Stomach smooth muscle (tissue), 2 donors: ENCODE results near the gene SLC16A12.

Source experiments
- H3K27ac ChIP-seq: one replicate; pipeline ENCODE4 v1.7.0; 2013; ENCODE audit warnings: mild to moderate bottlenecking, low read length, inconsistent platforms
- H3K27me3 ChIP-seq, 2 donors: one replicate each; pipeline ENCODE4 v1.7.0; 2013; ENCODE audit warnings: low read length in 2 of 2; ENCODE audit not compliant: insufficient read depth in 2 of 2, control insufficient read depth in 1 of 2
- H3K36me3 ChIP-seq, 2 donors: one replicate each; pipeline ENCODE4 v1.7.0; 2013; ENCODE audit warnings: low read length in 2 of 2; ENCODE audit not compliant: control insufficient read depth in 2 of 2, insufficient read depth in 2 of 2
- H3K4me1 ChIP-seq: one replicate; pipeline ENCODE4 v1.7.0; 2013; ENCODE audit warnings: low read length; ENCODE audit not compliant: control insufficient read depth, insufficient read depth
- H3K4me3 ChIP-seq, 2 donors: one replicate each; pipeline ENCODE4 v1.7.0; 2013; ENCODE audit warnings: low read length in 2 of 2
- H3K9ac ChIP-seq, 2 donors: one replicate each; pipeline ENCODE4 v1.7.0; 2013; ENCODE audit warnings: low read length in 2 of 2, mild to moderate bottlenecking in 1 of 2
- H3K9me3 ChIP-seq, 2 donors: one replicate each; pipeline ENCODE4 v1.7.0; 2013; ENCODE audit warnings: low read length in 2 of 2; ENCODE audit not compliant: control insufficient read depth in 2 of 2
- donor health status: healthy.
- donor health status: Pancreatic carcinoma.

The SLC16A12 gene

GRCh38 chr10:89525556-89525955 is 9.8 kb downstream of the SLC16A12 start:
- Histone ChIP-seq H3K36me3 (no peaks in the 10 kb centered on the region), H3K9me3 (no peaks in the 10 kb centered on the region), H3K9ac (no peak overlapping the region), H3K4me1 (no peaks in the 10 kb centered on the region), H3K27me3 (no peaks in the 10 kb centered on the region), H3K4me3 (no peak overlapping the region), H3K27ac (no peak overlapping the region)

- H3K4me3 ChIP-seq = no peak overlapping the region
- no peak overlapping the region for H3K9ac ChIP-seq
- H3K27me3 ChIP-seq = no peaks in the 10 kb centered on the region
- H3K9me3 ChIP-seq = no peaks in the 10 kb centered on the region
- H3K4me1 ChIP-seq = no peaks in the 10 kb centered on the region
- no peak overlapping the region for H3K27ac ChIP-seq
- no peaks in the 10 kb centered on the region for H3K36me3 ChIP-seq
These were observed 11.1 kb downstream of the SLC16A12 start for GRCh38 chr10:89524279-89524678.

- H3K4me1 ChIP-seq = peaks cover under 1% of the 10 kb centered on the region
- H3K27ac ChIP-seq = no peak overlapping the region
- no peaks in the 10 kb centered on the region for H3K27me3 ChIP-seq
- H3K4me3 ChIP-seq = no peak overlapping the region
- H3K9ac ChIP-seq = no peak overlapping the region
- H3K36me3 ChIP-seq = no peaks in the 10 kb centered on the region
- no peaks in the 10 kb centered on the region for H3K9me3 ChIP-seq
These were observed 12.1 kb downstream of the SLC16A12 start for GRCh38 chr10:89523274-89523673.

- H3K27ac ChIP-seq = no peak overlapping the region
- no peak overlapping the region for H3K9ac ChIP-seq
- H3K4me1 ChIP-seq = peaks cover 4% of the 10 kb centered on the region
- no peak overlapping the region for H3K4me3 ChIP-seq
- no peaks in the 10 kb centered on the region for H3K36me3 ChIP-seq
- H3K9me3 ChIP-seq = no peaks in the 10 kb centered on the region
- no peaks in the 10 kb centered on the region for H3K27me3 ChIP-seq
These were observed 12.9 kb downstream of the SLC16A12 start for GRCh38 chr10:89522463-89522862.

- Histone ChIP-seq H3K27ac (no peak overlapping the region), H3K27me3 (no peaks in the 10 kb centered on the region), H3K9me3 (no peaks in the 10 kb centered on the region), H3K9ac (no peak overlapping the region), H3K36me3 (no peaks in the 10 kb centered on the region), H3K4me1 (peaks cover 4% of the 10 kb centered on the region), H3K4me3 (no peak overlapping the region)
These were observed 14.0 kb downstream of the SLC16A12 start for GRCh38 chr10:89521368-89521767.

GRCh38 chr10:89520706-89521105 is 14.7 kb downstream of the SLC16A12 start:
- Histone ChIP-seq H3K4me3 (no peak overlapping the region), H3K27ac (no peak overlapping the region), H3K4me1 (peaks cover 4% of the 10 kb centered on the region), H3K36me3 (no peaks in the 10 kb centered on the region), H3K9ac (no peak overlapping the region), H3K9me3 (no peaks in the 10 kb centered on the region), H3K27me3 (no peaks in the 10 kb centered on the region)

- H3K27ac ChIP-seq = no peak overlapping the region
- no peaks in the 10 kb centered on the region for H3K36me3 ChIP-seq
- no peaks in the 10 kb centered on the region for H3K9me3 ChIP-seq
- H3K9ac ChIP-seq = no peak overlapping the region
- no peaks in the 10 kb centered on the region for H3K27me3 ChIP-seq
- H3K4me1 ChIP-seq = peaks cover 4% of the 10 kb centered on the region
- no peak overlapping the region for H3K4me3 ChIP-seq
These were observed 16.2 kb downstream of the SLC16A12 start for GRCh38 chr10:89518876-89519842.

- no peaks in the 10 kb centered on the region for H3K9me3 ChIP-seq
These were observed 17.3 kb downstream of the SLC16A12 start for GRCh38 chr10:89518108-89518507.

GRCh38 chr10:89516149-89516832 is 19.1 kb downstream of the SLC16A12 start:
- H3K27ac ChIP-seq = peak overlapping the region; percentile 6
- peaks cover 4% of the 10 kb centered on the region for H3K4me1 ChIP-seq
- H3K36me3 ChIP-seq = no peaks in the 10 kb centered on the region
- no peak overlapping the region for H3K4me3 ChIP-seq
- no peak overlapping the region for H3K9ac ChIP-seq
- no peaks in the 10 kb centered on the region for H3K9me3 ChIP-seq
- H3K27me3 ChIP-seq = no peaks in the 10 kb centered on the region

More at GRCh38 chr10:89518108-89518507, 17.3 kb downstream of the SLC16A12 start:
- no peak overlapping the region for H3K4me3 ChIP-seq
- no peak overlapping the region for H3K9ac ChIP-seq
- peak overlapping the region; percentile 11 for H3K27ac ChIP-seq
- H3K27me3 ChIP-seq = no peaks in the 10 kb centered on the region
- peaks cover 4% of the 10 kb centered on the region for H3K4me1 ChIP-seq
- no peaks in the 10 kb centered on the region for H3K36me3 ChIP-seq

GRCh38 chr10:89515031-89515841 is 20.2 kb downstream of the SLC16A12 start:
- no peaks in the 10 kb centered on the region for H3K36me3 ChIP-seq
- H3K4me1 ChIP-seq = peaks cover 4% of the 10 kb centered on the region
- H3K27ac ChIP-seq = peak overlapping the region; percentile 6
- no peaks in the 10 kb centered on the region for H3K9me3 ChIP-seq
- no peaks in the 10 kb centered on the region for H3K27me3 ChIP-seq
- H3K4me3 ChIP-seq = peak overlapping the region in 1 of 2 donors; percentile 22
- no peak overlapping the region for H3K9ac ChIP-seq
